ENCODE data around the gene PDX1.

The PDX1 gene

GRCh38 chr13:27969082-27969865, 49.5 kb downstream of the PDX1 start, which contains the start of gene CDX2 (continued):
- TF ChIP-seq, protein P1, sequence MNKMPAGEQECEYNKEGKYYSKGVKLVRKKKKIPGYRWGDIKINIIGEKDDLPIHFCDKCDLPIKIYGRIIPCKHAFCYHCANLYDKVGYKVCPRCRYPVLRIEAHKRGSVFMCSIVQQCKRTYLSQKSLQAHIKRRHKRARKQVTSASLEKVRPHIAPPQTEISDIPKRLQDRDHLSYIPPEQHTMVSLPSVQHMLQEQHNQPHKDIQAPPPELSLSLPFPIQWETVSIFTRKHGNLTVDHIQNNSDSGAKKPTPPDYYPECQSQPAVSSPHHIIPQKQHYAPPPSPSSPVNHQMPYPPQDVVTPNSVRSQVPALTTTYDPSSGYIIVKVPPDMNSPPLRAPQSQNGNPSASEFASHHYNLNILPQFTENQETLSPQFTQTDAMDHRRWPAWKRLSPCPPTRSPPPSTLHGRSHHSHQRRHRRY (tag by site-specific recombination; IDR thresholded peaks at IDR 0.05) = no peak
- TF ChIP-seq, protein P2, sequence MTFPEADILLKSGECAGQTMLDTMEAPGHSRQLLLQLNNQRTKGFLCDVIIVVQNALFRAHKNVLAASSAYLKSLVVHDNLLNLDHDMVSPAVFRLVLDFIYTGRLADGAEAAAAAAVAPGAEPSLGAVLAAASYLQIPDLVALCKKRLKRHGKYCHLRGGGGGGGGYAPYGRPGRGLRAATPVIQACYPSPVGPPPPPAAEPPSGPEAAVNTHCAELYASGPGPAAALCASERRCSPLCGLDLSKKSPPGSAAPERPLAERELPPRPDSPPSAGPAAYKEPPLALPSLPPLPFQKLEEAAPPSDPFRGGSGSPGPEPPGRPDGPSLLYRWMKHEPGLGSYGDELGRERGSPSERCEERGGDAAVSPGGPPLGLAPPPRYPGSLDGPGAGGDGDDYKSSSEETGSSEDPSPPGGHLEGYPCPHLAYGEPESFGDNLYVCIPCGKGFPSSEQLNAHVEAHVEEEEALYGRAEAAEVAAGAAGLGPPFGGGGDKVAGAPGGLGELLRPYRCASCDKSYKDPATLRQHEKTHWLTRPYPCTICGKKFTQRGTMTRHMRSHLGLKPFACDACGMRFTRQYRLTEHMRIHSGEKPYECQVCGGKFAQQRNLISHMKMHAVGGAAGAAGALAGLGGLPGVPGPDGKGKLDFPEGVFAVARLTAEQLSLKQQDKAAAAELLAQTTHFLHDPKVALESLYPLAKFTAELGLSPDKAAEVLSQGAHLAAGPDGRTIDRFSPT (tag by site-specific recombination; IDR thresholded peaks at IDR 0.05) = 0 out of 2 replicates have a peak, but pooled peaks have one; percentile 48
- TF ChIP-seq GLI4 (tag by site-specific recombination; IDR thresholded peaks at IDR 0.05) (0 out of 2 replicates have a peak, but pooled peaks have one; percentile 0), ZNF274 (IDR thresholded peaks at IDR 0.05; ENCODE audit: low read length) (no peak), ZNF274 (tag by site-specific recombination; IDR thresholded peaks at IDR 0.05; ENCODE audit: borderline replicate concordance) (no peak), ZNF510 (tag by site-specific recombination; IDR thresholded peaks at IDR 0.05; ENCODE audit: insufficient replicate concordance) (no peak), KLF7 (tag by site-specific recombination; IDR thresholded peaks at IDR 0.05; ENCODE audit: borderline replicate concordance) (no peak), ZNF658 (tag by site-specific recombination; IDR thresholded peaks at IDR 0.05) (no peak), ZNF433 (tag by site-specific recombination; IDR thresholded peaks at IDR 0.05; ENCODE audit: low read depth) (no peak), ZNF837 (tag by site-specific recombination; IDR thresholded peaks at IDR 0.05) (no peak), ZNF292 (tag by site-specific recombination; IDR thresholded peaks at IDR 0.05; ENCODE audit: borderline replicate concordance, low read depth) (no peak), ZNF341 (tag by site-specific recombination; IDR thresholded peaks at IDR 0.05; ENCODE audit: low read depth) (peak; percentile 98), OVOL3 (tag by site-specific recombination; IDR thresholded peaks at IDR 0.05) (no peak), ZNF155 (tag by site-specific recombination; IDR thresholded peaks at IDR 0.05) (no peak), ZBTB7A (tag by site-specific recombination; IDR thresholded peaks at IDR 0.05; ENCODE audit: low read depth) (0 out of 2 replicates have a peak, but pooled peaks have one; percentile 2), ZFP41 (tag by site-specific recombination; IDR thresholded peaks at IDR 0.05; ENCODE audit: borderline replicate concordance) (no peak), ZXDB (tag by site-specific recombination; IDR thresholded peaks at IDR 0.05) (no peak), ZNF629 (tag by site-specific recombination; IDR thresholded peaks at IDR 0.05) (no peak; the same call in 1 of the 2 replicates), ZNF654 (tag by site-specific recombination; IDR thresholded peaks at IDR 0.05; ENCODE audit: low read depth) (no peak), ZFP37 (tag by site-specific recombination; IDR thresholded peaks at IDR 0.05) (0 out of 2 replicates have a peak, but pooled peaks have one; percentile 0), TSHZ1 (tag by site-specific recombination; IDR thresholded peaks at IDR 0.05; ENCODE audit: borderline replicate concordance) (no peak), ZBTB6 (tag by site-specific recombination; IDR thresholded peaks at IDR 0.05) (no peak), ZNF514 (tag by site-specific recombination; IDR thresholded peaks at IDR 0.05) (no peak), PRDM10 (tag by site-specific recombination; IDR thresholded peaks at IDR 0.05) (0 out of 2 replicates have a peak, but pooled peaks have one; percentile 8), ZNF214 (tag by site-specific recombination; IDR thresholded peaks at IDR 0.05; ENCODE audit: borderline replicate concordance) (no peak)
- TF ChIP-seq, protein P3, sequence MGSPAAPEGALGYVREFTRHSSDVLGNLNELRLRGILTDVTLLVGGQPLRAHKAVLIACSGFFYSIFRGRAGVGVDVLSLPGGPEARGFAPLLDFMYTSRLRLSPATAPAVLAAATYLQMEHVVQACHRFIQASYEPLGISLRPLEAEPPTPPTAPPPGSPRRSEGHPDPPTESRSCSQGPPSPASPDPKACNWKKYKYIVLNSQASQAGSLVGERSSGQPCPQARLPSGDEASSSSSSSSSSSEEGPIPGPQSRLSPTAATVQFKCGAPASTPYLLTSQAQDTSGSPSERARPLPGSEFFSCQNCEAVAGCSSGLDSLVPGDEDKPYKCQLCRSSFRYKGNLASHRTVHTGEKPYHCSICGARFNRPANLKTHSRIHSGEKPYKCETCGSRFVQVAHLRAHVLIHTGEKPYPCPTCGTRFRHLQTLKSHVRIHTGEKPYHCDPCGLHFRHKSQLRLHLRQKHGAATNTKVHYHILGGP (tag by site-specific recombination; IDR thresholded peaks at IDR 0.05) = no peak

Measured in HEK293 (cell line).